ENCODE data around the gene VWF.

Gene VWF

DNA sequence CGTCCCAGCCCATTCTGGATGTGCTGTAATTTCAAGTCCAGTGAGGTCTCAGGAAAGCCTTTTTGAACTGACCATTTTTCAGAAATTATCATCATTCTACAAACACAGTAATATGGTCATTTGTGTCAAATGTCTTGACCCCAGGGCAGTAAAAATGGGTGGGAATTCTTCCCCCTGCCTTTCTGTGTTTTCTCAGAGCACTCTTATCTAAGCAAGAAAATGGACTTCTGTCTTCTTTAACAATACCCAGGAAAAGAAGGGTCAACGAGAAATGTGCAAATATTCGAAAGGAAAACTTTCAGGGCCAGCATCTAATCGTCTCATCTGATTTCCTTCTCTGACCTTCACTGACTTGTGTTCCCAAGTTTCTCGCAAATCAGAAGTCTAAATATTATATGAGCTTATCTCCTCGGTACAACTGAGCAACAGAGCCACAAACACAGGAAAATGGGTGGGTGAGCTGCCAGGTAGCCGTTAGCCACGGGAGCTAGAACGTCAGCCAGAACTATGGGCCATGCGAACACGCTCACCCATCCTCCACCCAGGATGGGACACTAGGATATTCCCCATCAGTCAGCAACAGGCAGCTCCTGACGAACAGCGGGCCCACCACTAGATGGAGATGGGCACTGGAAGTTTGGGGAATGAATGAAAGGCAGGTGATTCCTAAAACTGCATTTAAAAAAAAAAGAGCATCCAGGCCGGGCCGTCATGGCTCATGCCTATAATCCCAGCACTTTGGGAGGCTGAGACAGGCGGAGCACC, 57.1 kb downstream of the VWF start:
- H3K4me3 ChIP-seq (ENCODE audit: insufficient read length, low read depth) = no peak overlapping the region
- H3K4me1 ChIP-seq (ENCODE audit: insufficient read depth, insufficient read length) = peaks cover 22% of the 10 kb centered on the region
- H3K9ac ChIP-seq (ENCODE audit: insufficient read length, low read depth) = no peak overlapping the region
- no peaks in the 10 kb centered on the region for H3K27me3 ChIP-seq (ENCODE audit: insufficient read depth, insufficient read length)
- TF ChIP-seq YY1 (IDR thresholded peaks at IDR 0.05; ENCODE audit: insufficient read depth, insufficient read length) (no peak), SUZ12 (IDR thresholded peaks at IDR 0.05; ENCODE audit: extremely low read depth, insufficient read depth, insufficient read length) (no peak), ZNF274 (IDR thresholded peaks at IDR 0.05; ENCODE audit: low read depth, low read length) (no peak)
- peak; percentile 90 for DNase-seq (ENCODE audit: low read depth, low spot score)
- peaks cover 7% of the 10 kb centered on the region; the same call in 1 of the 2 replicates for H3K9me3 ChIP-seq (ENCODE audit: insufficient read depth, low read length)
- H3K36me3 ChIP-seq (ENCODE audit: insufficient read depth, insufficient read length, low read length) = no peaks in the 10 kb centered on the region

DNA sequence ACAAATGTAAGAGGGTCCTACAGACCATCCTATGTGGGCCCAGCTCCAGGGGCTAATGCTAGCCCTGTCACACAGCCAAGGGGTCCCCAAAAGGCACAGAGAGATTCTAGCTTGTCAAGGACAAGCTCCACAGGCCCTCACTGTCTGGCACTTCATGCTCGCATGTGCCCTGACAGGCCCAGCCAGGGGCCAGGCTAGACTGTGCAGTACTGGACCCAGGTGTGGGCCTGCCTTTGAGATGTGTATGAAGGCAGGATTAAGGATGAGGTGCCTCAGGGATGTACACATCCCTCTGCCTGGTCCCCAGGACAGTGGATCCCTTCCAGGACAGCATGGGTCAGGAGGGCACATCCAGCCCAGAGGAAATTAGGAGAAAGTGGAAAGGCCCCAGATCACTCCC, 57.8 kb downstream of the VWF start:
- no peak overlapping the region for H3K9ac ChIP-seq (ENCODE audit: insufficient read length, low read depth)
- no peaks in the 10 kb centered on the region for H3K36me3 ChIP-seq (ENCODE audit: insufficient read depth, insufficient read length, low read length)
- H3K4me1 ChIP-seq (ENCODE audit: insufficient read depth, insufficient read length) = peaks cover 22% of the 10 kb centered on the region
- TF ChIP-seq ZNF274 (IDR thresholded peaks at IDR 0.05; ENCODE audit: low read depth, low read length) (no peak), YY1 (IDR thresholded peaks at IDR 0.05; ENCODE audit: insufficient read depth, insufficient read length) (no peak), SUZ12 (IDR thresholded peaks at IDR 0.05; ENCODE audit: extremely low read depth, insufficient read depth, insufficient read length) (no peak)
- DNase-seq (ENCODE audit: low read depth, low spot score) = no peak
- H3K4me3 ChIP-seq (ENCODE audit: insufficient read length, low read depth) = no peak overlapping the region
- peaks cover 7% of the 10 kb centered on the region; the same call in 1 of the 2 replicates for H3K9me3 ChIP-seq (ENCODE audit: insufficient read depth, low read length)
- H3K27me3 ChIP-seq (ENCODE audit: insufficient read depth, insufficient read length) = no peaks in the 10 kb centered on the region

DNA sequence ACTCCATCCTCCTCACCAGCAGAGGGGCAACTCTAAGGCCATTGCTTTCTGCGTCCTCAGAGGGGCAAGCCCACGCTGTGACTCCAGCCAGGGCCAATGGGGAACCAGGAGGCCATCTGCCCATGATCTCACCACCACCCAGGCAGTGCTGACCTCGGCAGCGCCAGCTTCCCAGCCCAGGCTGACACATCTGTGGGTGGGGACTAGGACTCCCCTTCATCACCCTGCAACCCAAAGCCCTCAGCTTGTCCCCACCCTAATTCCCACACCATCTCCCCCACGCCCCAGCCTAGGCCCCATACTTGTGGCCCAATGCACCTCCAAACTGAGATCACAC, 58.6 kb downstream of the VWF start:
- no peak overlapping the region for H3K9ac ChIP-seq (ENCODE audit: insufficient read length, low read depth)
- H3K27me3 ChIP-seq (ENCODE audit: insufficient read depth, insufficient read length) = no peaks in the 10 kb centered on the region
- DNase-seq (ENCODE audit: low read depth, low spot score) = no peak
- no peak overlapping the region for H3K4me3 ChIP-seq (ENCODE audit: insufficient read length, low read depth)
- H3K36me3 ChIP-seq (ENCODE audit: insufficient read depth, insufficient read length, low read length) = no peaks in the 10 kb centered on the region
- TF ChIP-seq ZNF274 (IDR thresholded peaks at IDR 0.05; ENCODE audit: low read depth, low read length) = no peak
- no peak for TF ChIP-seq SUZ12 (IDR thresholded peaks at IDR 0.05; ENCODE audit: extremely low read depth, insufficient read depth, insufficient read length)
- no peak for TF ChIP-seq YY1 (IDR thresholded peaks at IDR 0.05; ENCODE audit: insufficient read depth, insufficient read length)
- peaks cover 7% of the 10 kb centered on the region; the same call in 1 of the 2 replicates for H3K9me3 ChIP-seq (ENCODE audit: insufficient read depth, low read length)
- H3K4me1 ChIP-seq (ENCODE audit: insufficient read depth, insufficient read length) = peaks cover 18% of the 10 kb centered on the region

DNA sequence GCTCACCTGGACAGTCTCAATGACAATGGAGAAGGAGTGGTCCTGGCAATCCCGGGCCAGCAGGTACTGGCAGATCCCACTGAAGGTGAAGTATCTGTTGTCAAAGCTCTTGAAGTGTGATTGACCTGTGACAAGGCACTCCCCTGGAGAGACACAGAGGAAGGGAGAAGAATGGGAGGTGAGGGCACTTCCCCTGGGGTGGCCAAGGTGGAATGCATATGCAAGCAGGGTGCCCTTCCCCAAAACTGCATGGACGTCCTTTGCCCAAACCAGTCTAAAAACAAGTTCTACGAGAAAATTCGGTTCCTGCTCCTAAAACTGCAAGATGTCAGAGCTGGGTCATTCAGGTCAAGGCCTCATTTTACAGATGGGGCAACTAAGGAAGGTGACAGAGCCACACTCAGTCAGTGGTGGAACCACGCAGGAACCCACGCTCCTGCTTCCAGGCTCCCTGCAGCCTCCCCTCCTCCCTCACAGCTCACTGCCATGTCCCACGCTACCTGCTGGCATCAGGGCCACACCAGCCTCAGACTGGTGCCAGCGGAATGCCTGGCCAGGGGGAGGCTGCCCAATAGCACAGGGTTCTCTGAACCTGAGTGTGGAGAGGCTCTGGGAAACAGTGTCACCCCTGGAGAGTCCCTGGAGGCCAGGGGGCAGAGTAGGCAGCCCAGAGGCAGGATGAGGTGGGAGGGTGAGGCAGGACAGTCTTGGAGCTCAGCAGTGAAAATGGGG, 59.2 kb downstream of the VWF start:
- Histone ChIP-seq H3K4me3 (ENCODE audit: insufficient read length, low read depth) (no peak overlapping the region), H3K36me3 (ENCODE audit: insufficient read depth, insufficient read length, low read length) (no peaks in the 10 kb centered on the region), H3K27me3 (ENCODE audit: insufficient read depth, insufficient read length) (no peaks in the 10 kb centered on the region), H3K9me3 (ENCODE audit: insufficient read depth, low read length) (peaks cover 7% of the 10 kb centered on the region; the same call in 1 of the 2 replicates), H3K4me1 (ENCODE audit: insufficient read depth, insufficient read length) (peaks cover 18% of the 10 kb centered on the region), H3K9ac (ENCODE audit: insufficient read length, low read depth) (peak overlapping the region; percentile 26)
- DNase-seq (ENCODE audit: low read depth, low spot score) = no peak
- TF ChIP-seq SUZ12 (IDR thresholded peaks at IDR 0.05; ENCODE audit: extremely low read depth, insufficient read depth, insufficient read length) (no peak), YY1 (IDR thresholded peaks at IDR 0.05; ENCODE audit: insufficient read depth, insufficient read length) (no peak), ZNF274 (IDR thresholded peaks at IDR 0.05; ENCODE audit: low read depth, low read length) (no peak)

DNA sequence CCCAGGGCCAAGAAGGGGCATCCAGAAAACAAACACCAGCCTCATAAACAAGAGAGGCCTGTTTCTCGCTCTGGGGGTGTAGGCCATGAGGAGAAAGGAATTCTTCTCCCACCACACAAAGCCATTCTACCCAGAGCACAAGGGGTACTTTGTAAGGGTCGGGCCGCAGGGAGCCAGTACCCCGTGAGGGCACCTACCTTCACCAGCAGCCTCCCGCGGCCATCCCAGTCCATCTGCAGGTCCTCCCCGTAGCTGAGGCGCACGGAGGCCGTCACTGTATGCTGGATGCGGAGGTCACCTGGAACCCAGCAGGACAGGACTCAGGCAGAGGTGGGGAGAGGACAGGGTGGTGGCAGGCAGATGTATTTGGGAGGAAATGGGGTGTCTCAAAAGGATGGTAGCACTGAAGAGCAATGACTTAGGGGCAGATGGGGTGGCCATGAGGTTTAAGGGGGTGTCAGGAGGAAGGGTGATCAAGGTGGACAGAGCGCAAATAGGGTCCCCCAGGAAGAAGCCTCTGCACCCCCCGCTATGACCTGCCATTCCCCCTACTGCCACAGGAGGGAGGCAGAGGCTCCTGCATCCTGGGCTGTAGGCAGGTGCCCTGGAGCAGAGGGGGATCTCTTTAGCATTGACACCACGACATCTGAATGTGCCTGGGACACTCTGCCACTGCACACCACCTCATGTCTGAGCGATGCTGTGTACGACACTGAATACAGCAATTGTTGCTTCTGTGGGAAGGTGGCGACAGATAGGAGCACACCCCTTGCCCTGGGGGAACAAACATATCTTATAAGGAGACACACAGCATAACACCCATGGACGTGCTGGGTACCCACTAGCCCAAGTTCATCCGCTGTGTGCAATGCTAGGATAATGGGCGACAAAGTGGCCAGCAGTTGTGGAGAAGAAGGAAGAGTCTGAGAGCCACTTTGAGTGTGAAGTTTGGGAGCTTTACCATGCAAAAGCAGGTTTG, 61.4 kb downstream of the VWF start:
- H3K4me1 ChIP-seq (ENCODE audit: insufficient read depth, insufficient read length) = peaks cover 36% of the 10 kb centered on the region
- peak overlapping the region; percentile 62 for H3K9ac ChIP-seq (ENCODE audit: insufficient read length, low read depth)

DNA sequence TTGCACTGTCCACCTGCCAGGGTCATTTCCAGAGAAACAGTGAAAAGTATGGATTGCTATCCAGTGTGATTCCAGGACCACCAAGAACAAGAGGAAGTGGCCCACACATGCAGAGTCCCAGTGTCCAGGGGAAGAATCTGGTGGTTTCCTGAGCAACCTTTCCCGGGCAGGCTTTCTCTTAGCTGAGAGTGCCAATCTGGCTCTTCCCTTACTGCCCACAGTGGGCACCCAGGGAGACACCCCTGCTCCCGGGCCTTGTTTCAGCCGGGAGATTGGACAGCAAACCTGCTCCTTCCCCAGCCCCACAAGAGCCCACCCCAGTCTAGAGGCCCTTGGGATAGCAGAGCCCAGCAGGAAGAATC, 62.1 kb downstream of the VWF start:
- TF ChIP-seq SUZ12 (IDR thresholded peaks at IDR 0.05; ENCODE audit: extremely low read depth, insufficient read depth, insufficient read length) = no peak
- TF ChIP-seq YY1 (IDR thresholded peaks at IDR 0.05; ENCODE audit: insufficient read depth, insufficient read length) = no peak
- TF ChIP-seq ZNF274 (IDR thresholded peaks at IDR 0.05; ENCODE audit: low read depth, low read length) = no peak
- Histone ChIP-seq H3K27me3 (ENCODE audit: insufficient read depth, insufficient read length) (no peaks in the 10 kb centered on the region), H3K4me1 (ENCODE audit: insufficient read depth, insufficient read length) (peaks cover 36% of the 10 kb centered on the region), H3K9me3 (ENCODE audit: insufficient read depth, low read length) (peaks cover 7% of the 10 kb centered on the region; the same call in 1 of the 2 replicates), H3K36me3 (ENCODE audit: insufficient read depth, insufficient read length, low read length) (no peaks in the 10 kb centered on the region), H3K4me3 (ENCODE audit: insufficient read length, low read depth) (no peak overlapping the region), H3K9ac (ENCODE audit: insufficient read length, low read depth) (no peak overlapping the region)
- no peak for DNase-seq (ENCODE audit: low read depth, low spot score)

More for the DNA sequence above, 61.4 kb downstream of the VWF start:
- H3K36me3 ChIP-seq (ENCODE audit: insufficient read depth, insufficient read length, low read length) = no peaks in the 10 kb centered on the region
- no peaks in the 10 kb centered on the region for H3K27me3 ChIP-seq (ENCODE audit: insufficient read depth, insufficient read length)
- peak; percentile 90 for DNase-seq (ENCODE audit: low read depth, low spot score)
- no peak overlapping the region for H3K4me3 ChIP-seq (ENCODE audit: insufficient read length, low read depth)
- no peak for TF ChIP-seq SUZ12 (IDR thresholded peaks at IDR 0.05; ENCODE audit: extremely low read depth, insufficient read depth, insufficient read length)
- TF ChIP-seq ZNF274 (IDR thresholded peaks at IDR 0.05; ENCODE audit: low read depth, low read length) = no peak
- TF ChIP-seq YY1 (IDR thresholded peaks at IDR 0.05; ENCODE audit: insufficient read depth, insufficient read length) = no peak
- H3K9me3 ChIP-seq (ENCODE audit: insufficient read depth, low read length) = peaks cover 7% of the 10 kb centered on the region; the same call in 1 of the 2 replicates
